Activated CD4-positive, alpha-beta T cell treated with anti-CD3 and anti-CD28 coated beads, Interleukin-2, amount 50 U/mL, for 1 hour (primary cell): ENCODE measurements around the gene ARMC12.
"Not testable (repeated sequence)": the region's sequence is repeated elsewhere in the genome, so short reads cannot be mapped to it uniquely, and the experiment has no call there.

Source experiments
- DNase-seq: peaks from one replicate; pipeline ENCODE4 v3.0.0-alpha.2; 2020

ARMC12 gene, protein sequence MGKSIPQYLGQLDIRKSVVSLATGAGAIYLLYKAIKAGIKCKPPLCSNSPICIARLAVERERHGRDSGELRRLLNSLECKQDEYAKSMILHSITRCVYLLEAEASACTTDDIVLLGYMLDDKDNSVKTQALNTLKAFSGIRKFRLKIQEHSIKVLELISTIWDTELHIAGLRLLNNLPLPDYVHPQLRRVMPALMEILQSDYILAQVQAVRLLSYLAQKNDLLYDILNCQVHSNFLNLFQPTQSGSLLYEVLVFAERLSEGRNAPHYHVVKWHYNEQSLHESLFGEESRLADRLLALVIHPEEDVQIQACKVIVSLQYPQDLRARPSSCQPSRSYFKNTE

DNA sequence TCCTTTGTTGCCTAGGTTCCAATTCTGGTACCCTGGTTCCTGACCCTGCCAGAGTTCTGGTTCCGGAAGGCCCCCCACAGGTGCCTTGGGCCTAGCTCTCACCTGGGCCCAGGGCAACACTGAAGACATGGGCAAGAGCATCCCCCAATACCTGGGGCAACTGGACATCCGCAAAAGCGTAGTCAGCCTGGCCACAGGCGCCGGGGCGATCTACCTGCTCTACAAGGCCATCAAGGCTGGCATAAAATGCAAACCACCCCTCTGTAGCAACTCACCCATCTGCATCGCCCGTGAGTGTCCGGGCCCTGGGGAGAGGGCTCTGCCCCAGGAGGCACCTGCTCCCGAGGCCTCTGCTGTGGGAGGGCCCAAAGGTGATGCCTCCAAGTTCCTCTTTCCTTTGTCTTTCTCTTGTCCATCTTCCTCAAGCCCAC, at the start of gene ARMC12:
TSS of gene ARMC12 (plus strand) at position 51 of the 431 bp plus-strand sequence. CDS start at position 128, 77 bp downstream.
- DNase-seq: no peak

DNA sequence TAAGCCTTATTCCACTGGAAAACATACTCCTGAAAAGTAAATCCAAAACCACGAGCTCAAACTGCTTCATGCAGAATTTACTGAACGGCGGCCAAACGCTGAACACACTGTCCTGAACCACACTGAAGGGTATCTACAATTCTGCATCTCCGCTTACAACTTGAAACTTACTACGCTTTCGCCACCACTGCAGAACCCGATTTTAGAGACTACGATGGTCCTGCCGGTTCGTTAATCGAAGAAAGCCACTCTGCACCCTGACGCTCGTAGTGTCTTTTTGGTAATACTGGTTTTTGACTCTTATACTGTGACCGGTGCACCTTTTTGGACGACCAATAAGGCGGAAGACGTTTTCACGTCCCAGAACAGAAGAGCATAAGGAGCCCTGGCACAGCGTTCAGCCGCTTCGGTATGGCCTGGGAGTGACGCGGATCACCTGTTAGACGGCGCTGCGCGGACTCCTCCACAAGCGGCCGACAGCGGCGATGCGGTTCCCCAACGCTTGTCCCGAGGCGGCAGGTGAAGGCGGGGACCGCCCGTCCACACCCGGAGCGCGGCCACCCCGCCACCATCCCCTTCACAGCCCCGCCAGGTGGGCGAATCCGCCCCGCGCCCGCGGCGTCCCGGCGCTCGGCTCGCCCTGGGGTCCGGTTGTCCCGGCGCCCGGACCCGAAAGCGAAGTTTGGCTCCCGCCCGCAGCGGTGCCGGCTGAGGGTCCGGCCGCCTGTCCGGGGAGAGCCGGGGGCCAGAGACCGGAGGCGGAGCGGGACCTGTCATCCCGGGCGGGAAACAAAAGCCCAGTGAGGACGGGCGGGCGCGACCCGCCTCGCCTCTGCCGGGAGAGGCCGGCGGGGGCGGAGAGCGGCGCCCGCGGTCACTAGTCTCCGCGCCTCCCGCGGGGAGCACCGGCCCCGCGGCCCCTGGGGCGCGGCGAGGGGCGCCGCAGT, 48.9 kb upstream of the ARMC12 start:
- peak; percentile 50 for DNase-seq

- DNase-seq: peak; percentile 82
These were observed 48.1 kb upstream of the ARMC12 start, which contains the start of gene FKBP5 for GRCh38 chr6:35688605-35689322. FKBP5 (minus strand) TSS chr6:35688915; CDS start chr6:35642824, 46,091 bp downstream.

- DNase-seq: not testable (repeated sequence)
These were observed 46.8 kb upstream of the ARMC12 start for GRCh38 chr6:35690006-35690405.

DNA sequence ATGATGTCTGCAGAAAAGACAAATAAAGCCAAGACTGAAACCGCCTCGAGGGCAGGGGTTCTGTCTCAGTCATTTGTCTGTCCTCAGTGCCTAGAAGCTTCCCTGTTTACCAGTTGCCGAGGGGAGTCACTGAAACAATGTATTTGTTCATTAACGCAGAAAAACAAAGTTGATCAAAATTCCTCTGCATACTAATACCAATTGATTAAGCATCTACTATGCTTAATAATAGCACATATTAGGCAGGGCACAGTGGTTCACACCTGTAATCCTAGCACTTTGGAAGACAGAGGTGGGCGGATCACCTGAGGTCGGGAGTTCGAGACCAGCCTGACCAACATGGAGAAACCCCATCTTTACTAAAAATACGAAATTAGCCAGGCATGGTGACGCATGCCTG, 46.3 kb upstream of the ARMC12 start:
- no peak for DNase-seq

DNA sequence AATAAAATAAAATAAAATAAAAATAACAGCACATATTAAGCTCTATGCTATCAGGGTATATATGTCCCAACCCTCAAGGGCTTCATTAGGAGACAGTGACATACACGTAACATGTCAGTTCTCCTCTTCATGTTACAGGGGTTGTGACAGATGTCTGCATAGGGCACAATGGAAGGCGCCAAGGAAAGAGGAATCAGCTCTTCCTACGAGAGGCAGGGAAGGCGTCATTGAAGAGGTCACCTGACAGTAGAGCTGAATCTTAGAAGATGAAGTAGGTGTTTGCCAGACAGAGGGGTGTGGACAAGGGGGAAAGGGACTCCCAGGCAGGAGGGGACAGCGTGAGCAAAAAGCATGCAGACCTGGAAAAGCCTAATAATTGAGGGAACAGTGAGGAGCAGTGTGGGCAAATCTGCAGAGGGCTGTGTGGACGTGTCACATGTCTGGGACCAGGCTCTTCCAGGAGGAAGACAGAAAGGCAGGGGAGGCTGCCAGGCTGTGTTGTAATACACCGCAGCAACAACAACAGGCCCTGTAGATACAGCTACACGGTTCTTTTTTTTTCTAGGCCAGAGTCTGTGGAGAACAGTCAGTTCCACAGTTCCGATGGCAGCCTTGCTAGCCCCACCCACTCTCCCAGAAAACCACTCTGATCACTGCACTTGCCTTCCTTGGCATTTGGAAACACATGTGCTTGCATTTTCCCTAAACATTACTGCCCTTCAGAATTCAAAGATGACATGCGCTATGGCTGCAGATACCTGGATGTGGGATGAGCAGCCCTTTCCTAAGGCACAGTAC, 45.6 kb upstream of the ARMC12 start:
- DNase-seq: no peak

DNA sequence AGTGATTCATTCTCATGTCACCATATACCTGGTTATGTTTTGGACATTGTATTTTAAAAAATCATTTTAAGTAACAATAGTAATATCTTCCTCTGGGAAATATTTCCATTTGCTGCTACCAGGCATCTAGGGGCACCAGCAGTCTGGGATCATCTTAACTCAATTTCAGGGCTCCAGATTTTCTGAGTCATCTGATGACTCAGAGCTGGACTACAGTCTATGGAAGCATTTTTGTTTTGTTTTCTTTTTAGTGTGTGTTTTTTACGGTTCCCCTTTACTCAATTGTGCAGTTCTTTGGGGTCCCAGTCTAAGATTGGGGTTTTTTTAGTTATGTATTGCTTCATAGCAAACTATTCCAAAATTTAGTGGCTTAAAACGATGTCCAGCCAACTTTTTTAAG, 42.4 kb upstream of the ARMC12 start:
- DNase-seq: no peak

DNA sequence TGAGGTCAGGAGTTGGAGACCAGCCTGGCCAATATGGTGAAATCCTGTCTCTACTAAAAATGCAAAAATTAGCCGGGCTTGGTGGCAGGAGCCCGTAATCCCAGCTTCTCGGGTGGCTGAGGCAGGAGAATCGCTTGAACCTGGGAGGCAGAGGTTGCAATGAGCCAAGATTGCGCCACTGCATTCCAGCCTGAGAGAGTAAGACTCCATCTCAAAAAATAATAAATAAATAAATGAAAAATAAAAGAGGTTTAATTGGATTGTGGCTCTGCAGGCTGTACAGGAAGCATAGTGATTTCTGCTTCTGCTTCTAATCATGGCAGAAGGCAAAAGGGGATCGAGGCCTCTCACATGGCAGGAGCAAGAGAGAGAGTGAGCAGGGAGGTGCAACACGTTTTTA, 38.4 kb upstream of the ARMC12 start:
- not testable (repeated sequence) for DNase-seq

DNA sequence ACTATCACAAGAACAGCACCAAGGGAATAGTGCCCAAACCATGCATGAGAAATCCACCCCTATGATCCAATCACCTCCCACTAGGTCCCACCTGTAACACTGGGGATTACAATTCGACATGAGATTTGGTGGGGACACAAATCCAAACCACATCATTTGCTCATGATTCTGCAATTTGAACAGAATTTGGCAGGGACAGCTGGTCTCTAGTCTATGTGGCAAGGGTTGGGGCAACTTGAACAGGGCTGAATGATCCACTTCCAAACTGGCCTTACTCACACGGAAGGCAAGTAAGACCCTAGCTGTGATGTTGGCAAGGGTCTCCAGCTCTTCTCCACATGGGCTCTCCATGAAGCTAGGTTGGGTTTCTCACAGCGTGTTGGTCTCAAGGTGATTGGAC, 38.0 kb upstream of the ARMC12 start:
- no peak for DNase-seq

DNA sequence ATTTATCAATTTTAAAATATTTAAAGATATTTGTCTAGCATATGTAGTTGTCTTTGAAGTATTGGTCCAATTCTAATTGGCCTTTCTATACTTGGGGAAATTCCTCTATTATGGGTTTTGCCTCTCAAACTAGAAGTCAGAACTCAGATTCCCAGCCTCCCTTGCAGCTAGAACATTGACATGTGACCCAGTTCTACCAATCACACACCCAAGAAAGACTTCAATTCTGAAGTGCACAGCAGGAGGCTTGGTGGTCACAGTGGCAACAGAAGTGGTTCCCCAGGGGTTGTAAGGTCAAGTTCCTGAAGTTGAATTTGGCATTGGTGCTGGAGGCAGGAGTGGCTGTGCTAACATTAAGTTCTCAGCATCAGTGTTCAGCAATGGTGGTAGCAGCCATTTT, 33.3 kb upstream of the ARMC12 start:
- DNase-seq: no peak

- DNase-seq: no peak
These were observed 30.4 kb upstream of the ARMC12 start for GRCh38 chr6:35706468-35706867.

GRCh38 chr6:35707714-35708407, 29.0 kb upstream of the ARMC12 start:
- no peak for DNase-seq

GRCh38 chr6:35708585-35708984, 28.2 kb upstream of the ARMC12 start:
- no peak for DNase-seq

DNA sequence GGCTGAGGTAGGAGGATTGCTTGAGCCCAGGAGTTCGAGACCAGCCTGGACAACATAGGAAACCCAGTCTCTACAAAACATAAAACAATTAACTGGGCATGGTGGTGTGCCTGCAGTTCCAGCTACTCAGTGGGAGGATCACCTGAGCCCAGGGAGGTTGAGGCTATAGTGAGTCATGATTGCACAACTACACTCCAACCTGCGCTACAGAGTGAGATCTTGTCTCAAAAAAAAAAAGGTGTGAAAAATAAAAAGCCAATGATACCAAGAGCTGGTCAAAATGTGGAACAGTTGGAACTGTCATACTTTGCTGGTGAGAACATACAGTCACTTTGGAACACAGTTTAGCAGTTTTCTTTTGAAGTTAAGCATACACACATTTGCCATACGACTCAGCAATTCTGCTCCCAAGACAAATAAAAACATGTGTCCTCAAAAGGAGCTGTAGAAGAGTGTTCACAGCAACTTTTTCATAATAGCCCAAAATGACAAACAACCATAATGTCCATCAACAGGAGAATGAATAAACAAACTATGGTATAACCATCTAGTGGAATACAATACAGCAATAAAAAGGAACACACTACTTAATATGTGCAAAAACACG, 26.5 kb upstream of the ARMC12 start:
- DNase-seq: no peak

- no peak for DNase-seq
These were observed 25.1 kb upstream of the ARMC12 start for GRCh38 chr6:35711731-35712130.

GRCh38 chr6:35713006-35713767, 23.6 kb upstream of the ARMC12 start:
- no peak for DNase-seq

DNA sequence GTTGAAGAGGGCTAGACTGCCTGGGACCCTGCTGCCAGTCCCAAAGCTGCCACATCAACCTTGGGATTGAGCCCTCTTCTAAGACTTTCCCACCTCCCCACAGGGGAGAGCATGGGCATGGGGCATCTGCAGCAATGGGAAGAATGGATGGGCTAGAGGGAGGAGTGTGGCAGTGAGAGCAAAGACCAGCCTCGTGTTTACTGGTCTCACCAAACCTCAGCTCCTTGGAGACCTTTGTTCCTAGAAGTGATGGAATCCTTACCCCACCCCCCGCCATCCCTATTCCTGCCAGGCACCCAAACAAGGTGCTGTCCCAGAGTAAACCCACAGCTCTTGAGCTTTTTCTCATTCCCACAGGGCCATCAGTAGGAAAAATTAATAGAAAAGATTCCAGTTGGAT, 20.0 kb upstream of the ARMC12 start:
- no peak for DNase-seq

GRCh38 chr6:35717449-35718374, 19.1 kb upstream of the ARMC12 start:
- no peak for DNase-seq

- DNase-seq: no peak
These were observed 18.5 kb upstream of the ARMC12 start for GRCh38 chr6:35718375-35718736.
